ENCODE data around the gene E2F4. TPM values are rescaled to one million over a fixed set of nuclear protein-coding genes. Genes with fewer than 3 reads are reported as not detected.

The E2F4 gene
- 81.8 and 112 TPM in 2 replicates for total RNA-seq

GRCh38 chr16:67191995-67192681, at the start of gene E2F4:
E2F4 (plus strand) TSS chr16:67192155; CDS start chr16:67192228, 73 bp downstream.

GRCh38 chr16:67150833-67151396, 41.0 kb upstream of the E2F4 start, which contains the start of gene B3GNT9:
B3GNT9 (minus strand) TSS chr16:67150998; CDS start chr16:67150485, 513 bp downstream.

GRCh38 chr16:67164599-67165061, 27.3 kb upstream of the E2F4 start, which contains the start of gene HSF4:
HSF4 (plus strand) TSS chr16:67164745; CDS start chr16:67164812, 67 bp downstream.

DNA sequence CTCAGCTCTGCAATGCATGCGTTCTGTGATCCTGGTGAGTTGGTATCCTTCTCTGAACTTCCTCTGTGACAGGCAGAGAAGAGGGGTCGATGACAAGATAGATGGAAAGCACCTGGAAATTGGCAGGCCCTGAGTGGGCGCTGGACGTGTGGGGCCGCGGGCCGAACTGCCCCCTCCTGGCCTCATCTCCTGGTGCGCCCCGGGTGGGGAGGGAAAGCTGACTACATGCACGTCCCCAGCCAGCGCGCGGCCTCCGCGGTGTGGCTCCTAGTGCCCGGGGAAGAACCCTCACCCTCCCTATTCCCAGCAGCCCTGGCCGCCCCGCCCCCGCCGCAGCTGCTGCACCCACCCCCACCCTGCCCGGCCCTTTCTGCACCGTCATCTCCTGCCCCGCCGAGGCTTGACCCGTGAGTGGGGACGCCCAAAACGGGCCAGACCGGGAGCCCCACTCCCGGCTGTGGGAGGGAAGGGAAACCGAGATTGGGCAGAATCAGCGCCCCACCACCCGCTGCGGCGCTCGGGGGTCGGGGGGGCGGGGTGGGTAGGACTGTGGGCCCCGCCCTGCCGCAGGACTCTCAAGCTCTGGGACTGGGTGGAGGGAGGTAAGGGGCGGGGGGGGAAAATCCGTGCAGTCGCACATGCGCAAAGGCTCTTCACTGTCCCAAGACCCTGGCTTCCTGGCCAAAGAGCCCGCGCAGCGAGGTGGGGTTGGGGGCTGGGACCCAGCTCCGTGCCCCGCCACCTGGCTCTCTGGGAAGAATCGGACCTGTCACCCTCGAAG, 21.6 kb upstream of the E2F4 start, which contains the start of gene NOL3:
Gene NOL3 (plus strand): TSS at position 371 of the 781 bp plus-strand sequence.

DNA sequence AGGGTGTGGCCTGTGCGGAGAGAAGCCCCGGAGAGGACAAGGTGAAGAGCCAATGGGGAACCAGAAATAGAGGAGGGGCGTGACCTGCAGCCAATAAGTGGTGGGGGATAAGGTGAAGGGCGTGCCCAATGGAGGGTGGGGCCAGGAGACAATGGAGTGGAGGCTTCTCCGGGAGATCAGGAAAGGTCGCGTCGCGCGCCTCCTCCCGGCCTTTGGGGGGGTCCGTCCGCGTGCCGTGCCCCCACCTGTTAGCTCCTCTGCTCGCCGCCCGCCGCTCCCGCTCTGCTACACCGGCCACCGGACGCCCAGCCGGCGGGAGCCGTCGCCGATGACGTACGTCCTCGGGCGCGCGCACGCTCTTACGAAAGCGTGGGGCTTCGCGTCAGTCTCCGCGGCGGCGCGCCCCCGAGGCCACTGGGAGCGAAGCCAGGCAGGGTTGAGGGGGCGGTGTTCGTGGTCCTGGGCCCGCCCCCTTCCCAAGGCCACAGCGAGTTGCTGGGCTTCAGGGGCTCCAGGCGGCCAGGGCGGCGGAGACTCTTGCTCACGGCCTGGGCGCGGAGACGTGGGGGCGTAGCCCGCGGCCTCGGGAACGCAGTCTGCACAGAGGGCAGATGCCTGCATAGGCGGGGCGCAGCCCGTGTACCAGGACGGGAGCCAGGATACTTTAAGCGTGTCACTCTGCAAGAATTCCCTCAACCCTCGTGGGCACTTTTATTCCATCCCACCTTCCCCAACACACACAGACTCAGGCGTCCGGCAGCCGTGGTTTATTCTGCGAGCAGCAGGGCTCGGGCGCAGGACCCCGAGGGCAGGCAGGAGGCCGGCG, 8.1 kb upstream of the E2F4 start, which contains the start of gene MATCAP1:
Gene MATCAP1 (minus strand): TSS at position 337 of the 826 bp plus-strand sequence. CDS start 3,353 bp downstream, outside the sequence.

GRCh38 chr16:67190041-67190440, 1.9 kb upstream of the E2F4 start, which contains the start of gene EXOC3L1:
EXOC3L1 (minus strand) TSS chr16:67190136; CDS start chr16:67189676, 460 bp downstream.

DNA sequence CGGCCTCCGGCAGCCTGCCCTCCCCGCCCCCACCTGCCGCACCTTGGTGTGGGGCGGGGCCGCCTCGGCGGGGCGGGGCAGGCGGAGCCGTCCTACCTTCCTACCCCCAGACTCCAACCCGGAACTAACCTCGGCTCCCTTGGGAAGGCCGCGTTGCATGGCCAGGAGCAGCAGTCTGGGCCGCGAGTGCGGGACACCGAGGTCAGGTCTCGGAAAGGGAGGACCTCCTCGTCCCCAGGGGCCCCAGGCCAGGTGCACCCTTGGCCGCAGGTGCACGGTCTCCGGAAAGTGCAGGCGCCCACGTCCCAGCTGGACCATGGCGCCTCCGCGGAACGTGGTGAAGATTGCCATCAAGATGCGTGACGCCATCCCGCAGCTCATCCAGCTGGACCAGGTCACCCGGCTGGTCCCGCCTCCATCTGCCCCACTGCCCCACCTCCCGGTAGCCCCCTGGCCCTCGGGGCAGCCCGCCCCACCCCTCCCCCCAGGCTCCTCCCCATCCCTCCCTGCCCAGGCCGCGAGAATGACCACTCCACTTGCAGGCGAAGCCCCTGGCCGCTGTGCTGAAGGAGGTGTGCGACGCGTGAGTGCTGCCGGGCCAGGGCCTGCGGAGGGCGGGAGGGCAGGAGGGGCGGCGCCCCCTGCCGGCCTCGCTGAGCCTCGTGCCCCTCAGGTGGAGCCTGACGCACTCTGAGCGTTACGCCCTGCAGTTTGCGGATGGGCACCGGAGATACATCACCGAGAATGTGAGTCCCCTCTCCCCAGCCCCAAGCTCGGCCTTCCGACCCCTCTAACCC, 7.3 kb downstream of the E2F4 start, which contains the start of gene ELMO3:
Gene ELMO3 (plus strand): TSS at position 121 of the 797 bp plus-strand sequence. CDS start 196 bp downstream, at position 317.

DNA sequence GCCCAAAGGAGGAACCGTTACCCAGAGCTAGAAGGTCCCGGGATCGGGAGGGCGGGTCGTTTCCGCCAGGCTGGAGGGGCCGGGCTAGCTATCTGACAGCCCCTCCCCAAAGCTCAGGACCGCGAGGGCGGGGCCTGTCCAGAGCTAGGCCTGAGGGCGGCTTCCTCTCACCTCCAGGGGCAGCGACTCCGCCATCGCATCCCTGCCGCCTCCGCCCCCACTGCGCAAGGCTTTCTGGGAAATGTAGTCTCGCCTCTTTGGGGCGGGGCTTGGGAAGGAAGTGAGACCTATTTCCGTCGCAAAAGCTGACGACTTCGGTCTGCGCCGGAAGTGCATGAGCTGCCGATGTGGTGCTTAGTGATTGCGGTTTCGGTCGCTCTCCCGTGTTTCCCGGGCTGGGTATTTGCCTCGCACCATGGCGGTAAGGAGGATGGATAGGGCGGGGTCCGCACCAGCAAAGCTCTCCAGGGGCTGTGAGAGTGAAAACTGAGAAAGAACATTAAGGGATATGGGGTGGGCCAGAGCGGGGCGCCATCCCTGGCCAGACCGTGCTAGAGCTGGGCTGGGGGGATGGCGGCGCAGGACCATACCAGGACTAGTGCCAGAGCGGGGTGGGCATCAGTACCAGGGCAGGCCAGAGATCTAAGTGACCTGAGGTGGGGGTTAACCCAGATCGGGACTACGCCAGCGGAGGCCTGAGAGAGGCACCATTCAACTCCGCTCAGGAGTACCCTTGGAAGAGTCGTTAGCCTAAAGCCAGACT, 35.0 kb downstream of the E2F4 start, which contains the start of gene TMEM208:
Gene TMEM208 (plus strand): TSS at position 327 of the 763 bp plus-strand sequence. CDS start 89 bp downstream, at position 416.

DNA sequence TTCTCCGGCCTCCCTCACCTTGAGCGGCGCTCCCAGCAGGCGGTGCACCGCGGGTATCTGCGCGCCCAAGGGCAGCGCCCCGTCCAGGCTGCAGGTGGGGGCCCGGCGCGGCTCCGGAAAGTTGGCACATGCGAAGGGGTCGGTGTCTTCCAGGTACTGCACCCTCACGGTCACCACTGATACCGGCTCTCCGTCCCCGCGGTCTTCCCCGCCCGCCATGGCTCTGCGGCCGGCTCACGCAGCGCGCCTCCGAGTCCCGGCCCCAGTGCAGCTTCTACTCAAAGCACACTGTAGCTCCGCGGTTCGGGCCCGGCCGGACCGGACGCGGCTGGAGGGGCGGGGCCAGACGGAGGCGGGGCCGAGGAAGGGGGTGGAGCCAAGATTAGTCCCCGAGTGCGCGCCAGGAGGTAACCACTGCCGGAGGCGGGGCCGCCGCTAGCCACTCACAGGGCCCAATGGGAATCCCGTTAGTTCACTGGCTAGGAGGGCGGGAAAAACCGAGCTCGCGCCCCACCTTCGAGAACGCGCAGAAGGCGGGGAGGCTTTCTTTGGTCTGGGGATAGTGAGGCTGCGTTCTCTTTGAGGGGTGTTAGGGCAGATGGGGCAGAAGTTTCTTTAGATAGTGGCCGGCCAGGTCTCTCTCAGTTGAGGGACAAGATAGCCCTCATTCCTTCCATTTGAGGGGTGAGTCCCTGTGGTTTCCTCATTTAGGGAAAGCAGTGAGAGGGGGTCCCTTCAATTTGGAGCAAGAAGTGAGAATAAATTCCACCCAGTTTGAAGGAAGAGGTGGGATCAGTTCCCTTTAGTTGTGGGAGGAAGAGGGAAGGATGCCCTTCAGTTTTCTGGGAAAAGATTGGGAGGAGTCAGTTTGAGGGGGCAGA, 55.5 kb downstream of the E2F4 start, which contains the start of gene FHOD1:
Gene FHOD1 (minus strand): TSS at position 290 of the 881 bp plus-strand sequence. CDS start 71 bp downstream, at position 219.

Other genes starting within 250 kb of the E2F4 start
- 0.78 and 0.99 TPM in 2 replicates for gene CES3, start 230.9 kb upstream of the E2F4 start, total RNA-seq
- 1.1 and 2.4 TPM in 2 replicates for gene CES4A, start 203.6 kb upstream of the E2F4 start, total RNA-seq
- 48.2 and 64.0 TPM in 2 replicates for gene CBFB, start 163.0 kb upstream of the E2F4 start, total RNA-seq
- gene PHAF1, start 82.2 kb upstream of the E2F4 start, total RNA-seq: 8.4 and 12.8 TPM in 2 replicates
- 18.1 and 23.9 TPM in 2 replicates for gene B3GNT9, start 41.2 kb upstream of the E2F4 start, total RNA-seq
- gene TRADD, start 32.2 kb upstream of the E2F4 start, total RNA-seq: 34.4 and 39.5 TPM in 2 replicates
- gene FBXL8, start 32.2 kb upstream of the E2F4 start, total RNA-seq: 11.3 and 12.1 TPM in 2 replicates
- 4.9 and 9.4 TPM in 2 replicates for gene HSF4, start 27.4 kb upstream of the E2F4 start, total RNA-seq
- gene NOL3, start 21.6 kb upstream of the E2F4 start, total RNA-seq: 24.8 and 31.0 TPM in 2 replicates
- gene MATCAP1, start 8.2 kb upstream of the E2F4 start, total RNA-seq: 9.2 and 12.7 TPM in 2 replicates
- 0.08 TPM in 1 of 2 replicates, not detected in the other for gene EXOC3L1, start 2.0 kb upstream of the E2F4 start, total RNA-seq
- 56.5 and 70.0 TPM in 2 replicates for gene ELMO3, start 7.0 kb downstream of the E2F4 start, total RNA-seq
- gene TMEM208, start 35.0 kb downstream of the E2F4 start, total RNA-seq: 30.2 and 46.2 TPM in 2 replicates
- gene FHOD1, start 55.3 kb downstream of the E2F4 start, total RNA-seq: 24.1 and 35.0 TPM in 2 replicates
- 0.65 and 1.2 TPM in 2 replicates for gene SLC9A5, start 56.8 kb downstream of the E2F4 start, total RNA-seq
- gene PLEKHG4, start 87.4 kb downstream of the E2F4 start, total RNA-seq: 2.6 and 5.2 TPM in 2 replicates
- gene KCTD19, start 134.6 kb downstream of the E2F4 start, total RNA-seq: not detected in 2 replicates
- 0.31 TPM in 1 of 2 replicates, not detected in the other for gene LRRC36, start 134.7 kb downstream of the E2F4 start, total RNA-seq
- gene TPPP3, start 201.3 kb downstream of the E2F4 start, total RNA-seq: not detected in 2 replicates
- 4.4 and 6.2 TPM in 2 replicates for gene ZDHHC1, start 224.3 kb downstream of the E2F4 start, total RNA-seq
- 0.23 TPM in 1 of 2 replicates, not detected in the other for gene HSD11B2, start 239.0 kb downstream of the E2F4 start, total RNA-seq